HG03045 (cell line): ENCODE results near the gene SLC6A11.

Experiments used
- ATAC-seq: cut with Tn5 transposase; IDR thresholded peaks from one replicate; pipeline ENCODE4 v1.9.1; 2021; ENCODE audit warnings: mild to moderate bottlenecking, moderate library complexity; ENCODE audit not compliant: unreplicated experiment

The SLC6A11 gene

GRCh38 chr3:10837849-10838248 lies 21.8 kb downstream of the SLC6A11 start:
- no peak for ATAC-seq

GRCh38 chr3:10839167-10839566 lies 23.1 kb downstream of the SLC6A11 start:
- no peak for ATAC-seq

DNA sequence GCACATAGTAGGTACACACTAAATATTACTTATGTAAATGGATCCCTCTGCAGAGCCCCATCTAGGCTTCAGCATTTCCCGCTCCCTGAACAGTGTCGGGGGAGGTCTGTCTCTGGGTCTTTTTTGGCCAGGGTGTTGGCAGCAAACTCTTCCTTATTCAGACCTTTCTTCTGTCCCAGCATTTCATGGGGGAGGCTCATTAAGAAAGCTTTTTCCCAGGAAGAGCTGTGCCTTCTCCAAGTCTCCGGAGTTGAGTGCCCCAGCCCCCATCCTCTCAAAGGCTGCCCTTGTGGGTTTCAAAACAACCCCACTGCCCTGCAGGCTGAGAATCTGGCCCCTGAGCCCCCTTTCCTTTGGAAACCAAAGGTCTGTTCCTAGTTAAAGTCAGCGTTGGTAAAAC lies 25.1 kb downstream of the SLC6A11 start:
- no peak for ATAC-seq

- no peak for ATAC-seq
These were observed 27.4 kb downstream of the SLC6A11 start for GRCh38 chr3:10843378-10843777.

GRCh38 chr3:10845001-10845761 lies 29.2 kb downstream of the SLC6A11 start:
- no peak for ATAC-seq

- no peak for ATAC-seq
These were observed 30.0 kb downstream of the SLC6A11 start for GRCh38 chr3:10845839-10846656.

DNA sequence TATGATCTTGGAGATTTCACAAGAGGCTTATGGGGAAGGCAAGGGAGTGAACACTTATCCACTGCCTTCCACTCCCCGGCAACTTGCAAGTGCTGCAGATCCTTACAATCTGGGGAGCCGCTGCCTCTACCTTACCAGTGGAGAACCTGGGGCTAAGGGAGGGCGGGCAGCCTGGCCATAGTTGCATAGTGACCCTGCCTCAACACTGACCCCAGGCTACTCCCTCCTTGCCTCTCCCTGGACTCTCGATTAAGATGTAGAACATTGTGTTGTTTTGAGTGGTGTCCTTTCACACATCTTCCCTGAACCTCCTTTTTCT lies 30.6 kb downstream of the SLC6A11 start:
- no peak for ATAC-seq

- ATAC-seq = no peak
These were observed 32.2 kb downstream of the SLC6A11 start for GRCh38 chr3:10848261-10848660.

- no peak for ATAC-seq
These were observed 36.2 kb downstream of the SLC6A11 start for GRCh38 chr3:10852066-10852808.

GRCh38 chr3:10855083-10855870 lies 39.2 kb downstream of the SLC6A11 start:
- no peak for ATAC-seq

DNA sequence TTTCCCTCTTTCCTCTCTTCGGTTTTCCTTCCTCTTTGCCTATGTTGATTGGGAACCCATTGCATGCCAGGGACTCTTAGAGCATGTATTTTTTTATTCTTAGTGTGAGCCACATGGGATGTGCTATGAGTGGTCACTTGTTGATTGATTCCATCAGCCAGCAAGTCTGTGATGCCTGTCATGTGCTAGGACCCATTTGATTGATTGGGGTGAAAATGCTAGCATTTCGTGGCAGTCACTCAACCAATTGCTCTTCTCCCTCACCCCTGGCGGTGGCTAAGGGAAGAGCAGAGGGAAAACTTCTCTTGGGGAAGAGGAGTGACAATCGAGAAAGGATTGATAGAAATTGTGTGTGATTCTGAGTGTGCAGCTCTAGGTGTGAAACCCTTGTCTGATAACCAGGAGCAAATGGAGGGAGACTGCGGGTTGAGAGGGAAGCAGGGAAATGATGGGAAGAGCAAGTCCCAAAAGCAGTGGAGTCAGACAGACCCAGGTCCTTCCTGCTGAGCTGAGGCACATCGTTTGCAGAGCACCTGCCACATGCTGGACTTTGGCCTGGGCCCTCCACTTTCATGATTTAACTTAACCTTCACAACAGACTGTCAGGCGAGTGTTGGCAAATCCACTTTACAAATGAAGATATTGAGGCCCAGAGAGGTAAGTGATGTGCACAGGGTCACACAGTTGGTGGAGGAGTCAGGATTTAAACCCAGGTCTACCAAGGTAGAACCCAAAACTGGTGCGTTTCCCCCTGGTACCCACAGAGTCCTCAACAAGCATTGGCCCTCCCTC lies 40.0 kb downstream of the SLC6A11 start:
- no peak for ATAC-seq

- ATAC-seq = no peak
These were observed 41.2 kb downstream of the SLC6A11 start for GRCh38 chr3:10857235-10857634.

DNA sequence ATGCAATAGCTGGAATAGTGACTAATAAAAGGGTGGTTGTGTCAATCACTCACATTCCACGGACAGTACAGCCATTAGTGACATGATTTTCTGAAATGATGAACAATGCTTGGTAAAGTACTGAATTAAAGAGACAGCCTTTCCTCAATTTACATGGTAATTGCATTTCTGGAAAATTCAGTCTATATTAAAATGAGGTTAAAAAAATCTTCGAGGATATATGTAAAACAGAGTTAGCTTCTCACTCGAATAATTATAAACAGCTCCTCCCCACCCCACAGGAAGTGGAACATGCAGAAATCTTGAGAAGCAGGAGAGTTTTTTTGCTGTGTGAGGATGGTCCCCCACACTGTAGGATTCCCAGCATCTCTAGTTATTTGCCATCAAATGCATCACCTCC lies 42.1 kb downstream of the SLC6A11 start:
- no peak for ATAC-seq

DNA sequence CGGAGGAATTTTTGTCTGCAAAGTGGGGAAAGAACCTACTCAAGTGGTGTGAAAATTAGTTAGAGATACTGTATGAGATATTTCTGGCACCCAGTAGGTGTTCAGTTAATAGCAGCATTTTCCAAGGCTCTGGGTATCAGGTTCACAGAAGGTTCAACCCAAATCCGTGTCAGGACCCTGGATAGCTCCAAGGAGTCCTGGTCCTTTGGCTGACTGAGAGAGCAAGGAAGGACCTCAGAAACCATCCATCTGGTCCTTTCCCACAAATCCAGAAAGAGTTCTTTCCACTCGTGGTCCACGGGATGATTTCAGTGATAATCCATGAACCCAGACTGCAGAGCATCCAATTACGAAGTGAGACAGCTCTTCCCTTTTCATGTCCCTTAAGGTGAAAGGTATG lies 51.4 kb downstream of the SLC6A11 start:
- no peak for ATAC-seq

DNA sequence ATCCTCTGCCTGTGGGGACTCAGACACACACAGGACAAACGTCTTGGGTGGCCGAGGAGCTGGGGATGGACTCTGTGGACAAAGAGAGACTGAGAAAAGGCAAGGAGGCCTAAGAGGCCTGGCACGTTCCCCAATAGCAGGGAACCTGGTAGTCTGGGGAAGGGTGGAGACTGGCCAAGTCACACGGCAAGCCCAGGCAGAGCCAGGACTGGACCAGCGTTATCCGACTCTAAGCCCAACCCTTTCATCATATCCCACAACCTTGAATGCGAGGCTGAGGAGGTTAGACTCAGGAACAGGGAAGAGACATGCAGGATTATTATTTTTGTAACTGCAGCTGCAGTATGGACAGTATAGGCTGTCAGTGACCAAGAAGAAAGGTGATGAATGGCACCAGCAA lies 53.4 kb downstream of the SLC6A11 start:
- ATAC-seq = no peak

DNA sequence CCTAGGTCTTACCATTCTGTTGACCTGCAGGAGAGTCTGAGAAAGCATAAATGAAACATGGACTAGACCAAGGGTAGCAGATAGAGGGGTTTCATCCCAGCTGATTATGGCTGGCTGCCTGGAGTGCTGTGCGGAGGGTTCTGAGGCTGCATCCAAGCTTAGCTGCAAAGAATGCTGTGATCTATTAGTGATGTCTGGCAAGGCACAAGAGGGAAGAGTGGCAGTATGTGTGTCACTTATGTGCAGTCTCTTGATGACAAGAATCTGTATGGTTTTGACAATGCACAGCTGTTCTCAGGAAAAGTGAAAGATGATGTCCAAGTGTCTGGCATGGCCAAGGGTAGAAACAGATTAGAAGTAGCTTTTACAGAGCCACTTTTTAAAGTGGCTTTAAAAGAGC lies 54.3 kb downstream of the SLC6A11 start:
- no peak for ATAC-seq

DNA sequence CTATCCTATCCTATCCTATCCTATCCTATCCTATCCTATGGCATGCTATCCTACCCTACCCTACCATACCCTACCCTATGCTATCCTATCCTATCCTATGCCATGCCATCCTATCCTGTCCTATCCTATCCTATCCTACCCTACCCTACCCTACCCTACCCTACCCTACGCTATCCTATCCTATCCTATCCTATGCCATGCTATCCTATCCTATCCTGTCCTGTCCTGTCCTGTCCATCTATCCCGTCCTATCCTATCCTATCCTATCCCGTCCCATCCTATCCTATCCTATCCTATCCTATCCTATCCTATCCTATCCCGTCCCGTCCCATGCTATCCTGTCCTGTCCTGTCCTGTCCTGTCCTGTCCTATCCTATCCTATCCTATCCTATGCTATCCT lies 57.4 kb downstream of the SLC6A11 start:
- ATAC-seq = no peak

GRCh38 chr3:10875914-10876313 lies 59.9 kb downstream of the SLC6A11 start:
- no peak for ATAC-seq

DNA sequence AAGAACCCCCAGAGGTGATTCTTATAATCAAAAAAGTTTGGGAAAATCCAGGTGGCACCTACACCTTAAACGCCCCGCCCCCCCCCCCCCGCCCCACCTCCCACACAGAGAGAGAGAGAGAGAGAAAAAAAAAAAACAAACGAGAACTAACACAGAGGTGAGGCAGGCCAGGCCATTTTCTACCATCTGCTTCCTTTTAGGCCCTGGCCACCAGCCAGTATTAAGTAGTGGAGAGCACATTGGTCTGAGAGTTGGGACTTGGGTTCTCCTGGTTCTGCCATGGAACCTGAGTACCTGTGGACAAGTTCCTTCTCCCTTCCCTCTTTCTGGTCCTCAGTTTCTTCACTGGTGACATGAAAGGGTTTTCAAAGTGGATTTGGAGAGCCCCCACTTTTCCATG lies 60.6 kb downstream of the SLC6A11 start:
- no peak for ATAC-seq

DNA sequence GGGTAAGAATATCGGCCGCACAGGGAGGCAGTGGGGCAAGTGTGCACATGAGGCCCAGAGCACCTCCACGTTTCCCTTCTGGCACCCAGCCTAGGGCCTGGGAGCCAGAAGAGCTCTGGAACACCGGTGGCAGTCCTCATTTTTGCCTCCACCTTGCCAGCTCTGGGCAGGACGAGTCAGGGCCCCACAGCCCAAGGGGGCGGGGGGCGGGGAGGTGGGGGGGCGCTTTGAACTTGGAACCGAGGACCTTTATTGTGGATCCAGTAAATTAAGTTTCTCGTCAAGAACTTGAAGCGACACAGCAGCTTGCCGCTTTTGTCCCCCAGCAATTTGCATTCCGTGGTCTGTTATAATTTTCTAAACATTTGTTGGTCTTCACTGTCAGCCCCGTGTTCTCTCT lies 66.8 kb downstream of the SLC6A11 start:
- ATAC-seq = no peak
